ENCODE results near the gene ANXA9.

ANXA9 gene, protein sequence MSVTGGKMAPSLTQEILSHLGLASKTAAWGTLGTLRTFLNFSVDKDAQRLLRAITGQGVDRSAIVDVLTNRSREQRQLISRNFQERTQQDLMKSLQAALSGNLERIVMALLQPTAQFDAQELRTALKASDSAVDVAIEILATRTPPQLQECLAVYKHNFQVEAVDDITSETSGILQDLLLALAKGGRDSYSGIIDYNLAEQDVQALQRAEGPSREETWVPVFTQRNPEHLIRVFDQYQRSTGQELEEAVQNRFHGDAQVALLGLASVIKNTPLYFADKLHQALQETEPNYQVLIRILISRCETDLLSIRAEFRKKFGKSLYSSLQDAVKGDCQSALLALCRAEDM

DNA sequence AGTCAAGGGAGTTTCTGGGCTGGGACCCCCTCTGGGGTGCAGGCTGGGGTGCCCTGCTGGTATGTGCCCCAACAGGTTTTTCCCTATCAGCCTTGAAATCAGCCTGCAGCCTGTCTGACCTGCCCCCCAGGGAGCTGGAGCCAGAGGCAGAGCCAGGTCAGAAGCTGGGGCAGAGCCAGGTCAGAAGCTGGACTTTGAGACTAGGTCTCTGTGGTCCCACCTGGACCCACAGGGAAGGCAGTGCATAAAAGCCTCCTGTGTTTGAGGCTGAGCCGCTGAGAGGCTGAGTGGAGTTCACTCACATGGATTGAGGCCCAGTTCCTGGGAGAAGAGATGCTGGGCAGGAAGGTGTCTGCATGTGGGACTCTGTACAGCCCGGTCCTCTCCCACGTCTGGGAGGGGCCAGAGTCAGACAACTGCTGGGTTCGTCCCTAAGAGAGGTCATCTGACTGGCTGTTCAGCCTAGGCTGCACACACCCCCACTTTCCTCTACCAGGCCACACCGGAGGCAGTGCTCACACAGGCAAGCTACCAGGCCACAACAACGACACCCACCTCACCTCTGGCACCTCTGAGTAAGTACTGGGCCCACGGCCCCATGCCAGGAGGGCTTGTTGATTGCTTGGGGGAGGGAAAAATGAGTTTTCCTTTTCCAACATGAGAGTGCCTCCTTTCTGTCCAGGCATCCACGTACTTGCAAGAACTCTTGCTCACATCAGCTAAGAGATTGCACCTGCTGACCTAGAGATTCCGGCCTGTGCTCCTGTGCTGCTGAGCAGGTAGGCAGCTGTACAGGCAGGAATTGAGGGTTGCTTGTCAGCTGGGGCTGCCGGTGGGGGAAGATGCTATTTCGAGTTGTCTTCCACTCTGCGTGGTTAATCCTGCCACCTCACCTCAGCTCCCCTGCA, at the start of gene ANXA9:
TSS of gene ANXA9 (plus strand) at position 488 of the 908 bp plus-strand sequence. CDS start 814 bp downstream, outside the sequence.
- DNase-seq (ENCODE audit: low spot score) = no peak

GRCh38 chr1:150944856-150945255, 37.2 kb upstream of the ANXA9 start:
- DNase-seq (ENCODE audit: low spot score) = no peak

DNA sequence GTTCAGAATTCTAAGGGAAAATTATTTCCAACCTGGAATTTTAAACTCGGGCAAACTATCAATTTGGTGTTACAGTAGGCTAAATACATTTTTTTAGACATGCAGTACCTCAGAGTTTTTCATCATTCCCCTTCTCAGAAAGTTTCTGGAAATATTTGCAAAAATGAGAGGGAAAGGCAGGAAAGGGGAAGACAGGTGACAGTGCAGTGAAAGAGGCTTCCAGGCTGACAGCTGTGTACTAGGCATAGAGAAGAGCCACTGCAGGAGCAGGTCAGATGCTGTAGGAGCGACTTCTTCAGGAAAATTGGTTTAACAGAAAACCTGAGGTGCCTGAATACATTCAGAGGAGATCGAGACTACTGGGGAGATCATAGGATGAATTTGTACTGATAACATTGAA, 27.4 kb upstream of the ANXA9 start:
- no peak for DNase-seq (ENCODE audit: low spot score)

DNA sequence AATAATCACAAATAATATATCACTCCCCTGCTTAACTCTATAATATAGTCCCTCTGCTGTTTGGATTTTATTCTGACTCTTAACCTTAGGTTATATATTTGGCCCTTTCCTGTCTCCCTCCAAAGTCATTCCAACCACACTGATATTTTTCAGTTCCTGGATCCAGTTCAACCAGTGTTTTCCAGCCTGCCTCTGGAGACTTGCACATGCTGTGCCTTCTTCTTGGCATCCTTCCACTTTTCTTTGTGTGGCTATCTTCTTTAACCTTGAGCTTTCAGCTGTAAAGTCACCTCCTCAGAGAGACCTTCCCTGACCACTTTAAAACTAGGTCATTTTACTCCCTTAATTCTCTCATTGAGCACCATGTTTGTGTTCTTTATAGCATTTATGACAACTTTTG, 26.8 kb upstream of the ANXA9 start:
- DNase-seq (ENCODE audit: low spot score) = no peak

DNA sequence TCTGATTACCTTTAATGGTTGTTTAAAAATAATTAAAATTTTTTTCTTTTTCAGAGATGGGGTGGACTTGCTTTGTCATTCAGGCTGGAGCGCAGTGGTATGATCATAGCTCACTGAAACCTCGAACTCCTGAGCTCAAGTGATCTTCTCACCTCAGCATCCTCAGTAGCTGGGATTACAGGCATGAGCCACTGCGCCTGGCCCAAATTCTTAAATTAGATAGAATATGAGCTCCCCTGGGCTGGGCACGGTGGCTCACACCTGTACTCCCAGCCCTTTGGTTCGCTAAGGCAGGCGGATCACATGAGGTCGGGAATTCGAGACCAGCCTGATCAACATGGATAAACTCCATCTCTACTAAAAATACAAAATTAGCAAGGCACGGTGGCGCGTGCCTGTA, 24.4 kb upstream of the ANXA9 start:
- DNase-seq (ENCODE audit: low spot score) = no peak

- DNase-seq (ENCODE audit: low spot score) = no peak
These were observed 21.4 kb upstream of the ANXA9 start for GRCh38 chr1:150960646-150961045.

DNA sequence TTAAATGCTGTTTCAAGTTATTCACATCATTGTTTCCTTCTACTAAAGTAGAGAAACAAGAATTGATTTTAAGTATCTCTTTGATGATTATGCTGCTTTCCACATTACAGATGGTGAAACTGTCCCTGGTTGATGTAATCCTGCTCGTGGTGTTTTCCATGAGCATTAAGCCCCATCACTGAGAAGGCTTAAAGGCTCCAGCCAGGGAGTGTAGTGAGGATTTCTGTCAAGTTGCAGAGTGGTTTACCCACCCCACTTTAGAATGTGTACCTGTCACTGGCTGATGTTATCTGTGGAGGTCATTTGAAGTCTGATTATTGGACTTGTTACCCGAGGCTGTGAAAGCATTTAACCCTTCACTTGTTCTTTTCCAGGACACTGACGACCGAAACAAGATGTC, 20.3 kb upstream of the ANXA9 start:
- DNase-seq (ENCODE audit: low spot score) = no peak

DNA sequence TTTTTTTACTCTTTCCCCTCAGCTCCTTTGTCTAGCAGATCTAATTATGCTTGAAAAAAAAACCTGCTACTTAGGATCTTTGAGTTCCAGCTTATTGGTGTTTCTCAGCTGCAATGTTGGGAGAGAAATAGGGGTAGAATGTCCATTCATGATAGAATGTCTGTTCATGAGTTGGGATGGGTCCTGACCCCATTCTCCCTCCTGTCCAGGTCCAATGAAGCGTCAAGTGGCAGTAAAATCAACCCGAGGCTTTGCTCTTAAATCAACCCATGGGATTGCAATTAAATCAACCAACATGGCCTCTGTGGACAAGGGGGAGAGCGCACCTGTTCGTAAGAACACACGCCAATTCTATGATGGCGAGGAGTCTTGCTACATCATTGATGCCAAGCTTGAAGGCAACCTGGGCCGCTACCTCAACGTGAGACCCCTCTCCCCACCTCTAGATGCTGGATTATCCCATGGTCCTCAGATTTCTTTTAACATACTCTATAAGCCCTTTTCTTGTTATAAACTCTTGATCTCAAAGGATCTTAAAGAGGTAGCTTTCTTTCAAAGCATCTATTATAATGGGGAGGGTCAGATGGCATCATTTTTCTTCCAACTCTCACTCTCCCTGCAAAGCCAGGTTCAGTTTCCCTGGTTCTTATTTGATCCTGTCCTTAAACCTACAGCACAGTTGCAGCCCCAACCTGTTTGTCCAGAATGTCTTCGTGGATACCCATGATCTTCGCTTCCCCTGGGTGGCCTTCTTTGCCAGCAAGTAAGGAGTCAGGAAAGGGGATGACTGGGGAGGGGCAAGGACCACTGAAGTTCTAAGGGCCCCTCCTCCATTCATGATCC, 18.6 kb upstream of the ANXA9 start:
- no peak for DNase-seq (ENCODE audit: low spot score)

GRCh38 chr1:150964164-150964489, 18.0 kb upstream of the ANXA9 start:
- no peak for DNase-seq (ENCODE audit: low spot score)

- no peak for DNase-seq (ENCODE audit: low spot score)
These were observed 16.5 kb upstream of the ANXA9 start for GRCh38 chr1:150965605-150966004.

DNA sequence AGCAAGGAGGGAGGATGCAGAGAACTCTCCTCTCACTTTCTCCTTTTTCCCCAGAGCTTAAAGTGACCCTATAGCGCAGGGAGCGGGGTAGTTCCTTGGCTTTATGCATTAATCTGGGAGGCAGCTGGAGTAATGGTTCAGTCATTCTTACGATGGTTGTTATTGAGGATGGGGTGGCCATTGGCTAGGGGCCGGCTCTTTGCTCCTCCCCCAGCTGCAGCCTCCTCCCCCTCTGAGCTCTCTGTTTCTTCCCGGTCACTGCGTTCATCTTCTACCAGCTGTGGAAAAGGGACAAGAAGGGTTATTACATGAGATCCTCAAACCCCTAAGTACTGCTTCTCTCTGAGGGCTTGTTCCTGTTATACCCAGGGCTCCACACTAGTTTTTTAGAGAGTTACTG, 16.1 kb upstream of the ANXA9 start:
- no peak for DNase-seq (ENCODE audit: low spot score)

DNA sequence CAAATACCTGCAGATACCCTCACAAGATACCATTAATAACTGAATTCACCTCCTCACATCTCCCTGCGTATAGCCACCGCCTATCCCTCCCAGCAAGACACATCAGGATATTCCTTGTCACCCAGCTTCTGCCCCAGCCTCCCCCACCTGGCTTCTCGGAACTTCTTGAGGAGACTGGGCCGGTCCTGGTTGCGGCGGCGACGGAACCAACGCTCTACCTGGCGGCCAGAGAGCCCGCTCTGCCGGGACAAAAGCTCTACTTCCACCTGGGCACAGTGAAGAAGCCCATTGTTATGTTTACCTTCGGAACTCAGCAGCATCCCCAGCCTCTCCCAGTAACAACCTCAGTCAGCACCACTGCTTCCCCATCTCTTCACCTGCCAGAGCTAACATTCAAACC, 14.2 kb upstream of the ANXA9 start:
- no peak for DNase-seq (ENCODE audit: low spot score)

DNA sequence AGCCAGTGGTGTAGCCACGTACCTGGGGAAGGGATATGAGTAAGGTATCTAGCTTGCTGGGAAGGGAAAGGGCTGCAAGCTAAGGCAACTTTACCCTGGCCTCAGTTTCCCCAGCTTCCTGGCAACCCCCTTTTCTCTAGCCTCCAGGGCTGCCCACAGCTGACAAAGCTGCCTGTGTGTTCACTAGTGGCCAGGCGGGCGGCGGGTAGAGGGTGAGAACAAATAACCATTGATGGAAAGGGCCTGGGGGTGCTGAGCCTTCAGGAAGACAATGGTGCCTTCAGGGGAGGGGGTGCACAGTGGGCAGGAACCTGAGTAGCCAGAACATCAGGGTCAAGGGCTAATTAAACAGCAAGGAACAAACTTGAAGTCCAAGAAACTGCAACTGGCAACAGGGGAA, 13.6 kb upstream of the ANXA9 start:
- no peak for DNase-seq (ENCODE audit: low spot score)

GRCh38 chr1:150969626-150970025, 12.5 kb upstream of the ANXA9 start:
- no peak for DNase-seq (ENCODE audit: low spot score)

DNA sequence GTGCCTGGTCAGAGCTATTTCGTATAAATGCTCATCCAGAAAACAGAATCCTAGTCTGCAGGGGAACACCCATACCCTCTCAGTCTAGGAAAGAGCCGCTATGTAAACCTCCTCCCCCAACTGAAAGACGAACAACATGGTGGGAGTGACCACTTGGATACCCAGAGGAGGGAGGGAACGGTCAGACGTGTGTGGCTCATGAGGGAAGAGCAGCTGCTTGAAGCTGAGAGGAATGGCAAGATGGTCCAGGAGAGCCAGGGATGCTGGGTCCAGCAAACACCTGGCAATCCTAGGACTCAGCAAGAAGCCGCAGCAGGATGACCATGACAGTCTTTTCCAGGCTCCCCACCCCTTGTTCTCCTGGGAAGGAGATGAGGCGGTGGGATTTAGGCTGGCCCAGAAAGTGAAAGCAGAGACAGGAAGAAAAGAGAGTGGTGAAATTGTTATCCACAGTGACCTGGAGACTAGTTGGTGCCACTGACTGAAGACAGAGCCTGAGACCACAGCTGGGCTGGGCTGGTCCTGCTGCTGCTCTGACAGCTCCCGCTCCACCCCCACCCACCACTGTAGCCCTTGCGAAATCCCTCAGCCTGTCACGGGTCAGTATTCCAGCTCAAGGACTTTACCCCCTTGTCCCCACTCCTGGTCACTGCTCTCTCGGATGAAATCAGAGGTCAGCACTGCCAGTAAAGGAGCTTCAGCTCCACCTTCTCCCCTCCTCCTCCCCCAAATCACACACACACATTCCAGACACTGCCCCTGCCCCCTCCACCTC, 11.1 kb upstream of the ANXA9 start:
- DNase-seq (ENCODE audit: low spot score) = peak; percentile 73

GRCh38 chr1:150971583-150972416, 10.3 kb upstream of the ANXA9 start:
- no peak for DNase-seq (ENCODE audit: low spot score)

GRCh38 chr1:150972417-150972940, 9.6 kb upstream of the ANXA9 start:
- no peak for DNase-seq (ENCODE audit: low spot score)

- peak; percentile 44 for DNase-seq (ENCODE audit: low spot score)
These were observed 8.7 kb upstream of the ANXA9 start for GRCh38 chr1:150973258-150973835.

- DNase-seq (ENCODE audit: low spot score) = peak; percentile 46
These were observed 8.1 kb upstream of the ANXA9 start for GRCh38 chr1:150973836-150974579.

All from hepatic stellate cell (primary cell).